HG03442 (cell line): ENCODE results near the gene DNAJC15.
"Not testable (repeated sequence)": the region's sequence is repeated elsewhere in the genome, so short reads cannot be mapped to it uniquely, and the experiment has no call there.

Source experiments
- ATAC-seq: cut with Tn5 transposase; IDR thresholded peaks from one replicate; pipeline ENCODE4 v1.9.1; 2021; ENCODE audit warnings: mild to moderate bottlenecking, moderate library complexity; ENCODE audit not compliant: unreplicated experiment

Gene DNAJC15

DNA sequence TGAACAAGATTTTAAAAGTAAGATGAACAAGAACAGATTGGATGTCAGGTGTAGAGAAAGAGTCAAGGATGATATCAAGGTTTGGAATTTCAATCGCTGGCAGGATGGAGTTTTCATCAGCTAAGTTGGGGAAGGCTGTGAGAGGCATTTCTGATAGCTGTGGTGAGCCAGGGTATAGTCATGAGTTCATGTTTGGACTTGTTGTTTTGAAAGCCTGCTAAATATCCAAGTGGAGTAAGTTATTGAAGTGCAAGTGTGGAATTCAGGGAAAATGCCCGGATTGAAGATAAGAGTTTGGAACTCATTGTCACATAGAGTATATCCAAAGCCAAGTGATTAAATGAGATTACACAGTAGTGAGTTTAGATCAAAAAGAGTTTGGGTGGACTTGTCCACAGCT, 20.4 kb upstream of the DNAJC15 start:
- no peak for ATAC-seq

- no peak for ATAC-seq
Observed at GRCh38 chr13:43003729-43004128, 19.7 kb upstream of the DNAJC15 start.

DNA sequence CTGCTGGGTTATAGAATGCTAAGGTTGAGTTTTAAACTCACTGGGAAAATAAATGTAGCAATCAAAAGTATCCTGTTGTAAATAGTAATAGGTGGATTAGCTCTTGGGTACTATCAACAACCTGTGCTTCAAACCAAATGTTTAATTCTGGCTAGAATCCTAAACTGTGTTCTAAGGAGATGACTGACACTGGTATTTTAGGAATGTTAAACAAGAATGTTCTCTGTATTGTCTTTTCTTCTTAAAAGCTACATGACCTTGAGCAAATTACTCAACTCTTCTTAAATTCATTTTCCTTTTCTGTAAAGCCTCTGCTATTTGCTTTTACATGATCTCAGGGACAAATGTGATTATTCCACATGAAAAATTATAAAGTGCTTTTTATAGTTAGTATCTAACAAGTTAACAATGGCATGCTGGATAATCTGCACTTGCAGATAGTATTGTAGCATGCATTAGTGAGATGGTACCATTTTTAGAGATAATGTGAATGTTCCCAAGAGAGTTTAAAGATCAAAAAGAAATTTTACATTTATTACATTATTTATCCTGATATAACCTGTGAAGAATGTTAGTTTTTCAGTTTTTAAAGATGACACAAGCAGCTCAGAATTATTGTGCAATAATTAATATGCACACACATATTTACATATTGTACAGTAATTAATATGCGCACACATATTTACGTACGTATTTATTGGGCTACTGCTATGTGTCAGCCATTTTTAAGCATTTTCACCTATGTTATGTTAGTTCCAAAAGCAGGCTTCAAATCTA, 17.7 kb upstream of the DNAJC15 start:
- no peak for ATAC-seq

GRCh38 chr13:43006893-43007631, 16.3 kb upstream of the DNAJC15 start:
- no peak for ATAC-seq

- no peak for ATAC-seq
Observed at GRCh38 chr13:43008596-43008995, 14.8 kb upstream of the DNAJC15 start.

- ATAC-seq: no peak
Observed at GRCh38 chr13:43009506-43009905, 13.9 kb upstream of the DNAJC15 start.

- ATAC-seq: no peak
Observed at GRCh38 chr13:43014162-43014561, 9.2 kb upstream of the DNAJC15 start.

DNA sequence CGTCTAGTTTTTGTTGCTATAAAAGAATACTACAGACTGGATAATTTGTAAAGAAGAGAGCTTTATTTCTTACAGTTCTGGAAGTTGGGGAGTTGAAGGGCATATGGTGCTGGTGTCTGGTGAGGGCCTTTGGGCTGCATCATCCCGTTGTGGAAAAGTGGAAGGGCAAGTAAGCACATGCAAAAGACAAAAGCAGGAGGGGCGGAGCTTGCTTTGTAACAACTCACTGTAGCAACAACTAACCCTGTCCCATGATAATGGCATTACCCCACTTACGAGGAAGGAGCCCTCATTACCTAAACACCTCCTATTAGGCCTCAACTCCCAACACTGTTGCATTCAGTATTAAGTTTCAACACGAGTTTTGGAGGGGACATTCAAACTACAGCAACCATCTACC, 7.2 kb upstream of the DNAJC15 start:
- no peak for ATAC-seq

DNA sequence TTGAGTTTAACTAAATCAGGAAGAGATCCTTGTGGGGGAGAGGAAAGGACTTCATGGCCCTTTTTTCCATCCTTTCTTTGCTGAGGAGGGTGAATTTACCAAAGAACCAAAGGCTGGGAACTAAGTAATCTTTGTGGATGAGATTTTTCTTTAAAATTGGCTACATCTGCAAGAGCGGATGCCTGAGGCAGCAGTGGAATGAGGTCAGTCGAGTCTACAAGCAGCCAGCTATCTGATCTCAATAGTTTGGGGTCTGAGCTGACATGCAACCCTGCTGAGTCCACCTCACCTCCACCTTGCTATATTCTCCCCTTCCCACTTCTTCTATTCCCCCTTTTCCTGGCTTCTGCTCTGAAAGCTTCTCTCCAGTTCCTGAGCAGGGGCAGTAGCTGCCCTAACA, 3.6 kb upstream of the DNAJC15 start:
- no peak for ATAC-seq

DNA sequence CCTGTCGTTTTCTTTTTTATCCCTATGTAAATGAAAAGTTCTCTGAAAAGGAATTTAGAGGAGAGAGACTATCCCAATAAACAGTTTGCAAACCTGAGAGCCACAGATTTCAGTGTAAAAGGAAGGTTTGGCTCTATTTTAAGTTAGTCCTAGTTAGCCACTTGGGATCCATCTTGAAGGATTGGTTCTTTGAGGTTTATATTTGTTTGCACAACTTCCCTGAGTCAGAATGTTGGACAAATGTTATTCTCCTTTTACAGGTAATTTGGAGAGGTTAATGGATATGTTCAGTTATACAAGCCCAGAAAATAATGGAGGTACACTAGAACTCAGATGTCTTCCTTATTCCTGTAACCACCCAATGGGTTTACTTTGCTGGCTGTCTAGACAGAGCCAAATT, 2.6 kb upstream of the DNAJC15 start:
- ATAC-seq: no peak

GRCh38 chr13:43021926-43022670, 1.3 kb upstream of the DNAJC15 start:
- ATAC-seq: no peak

GRCh38 chr13:43022934-43023288, 475 bp upstream of the DNAJC15 start:
- ATAC-seq: no peak

GRCh38 chr13:43026262-43026661, 2.9 kb downstream of the DNAJC15 start:
- ATAC-seq: no peak

DNA sequence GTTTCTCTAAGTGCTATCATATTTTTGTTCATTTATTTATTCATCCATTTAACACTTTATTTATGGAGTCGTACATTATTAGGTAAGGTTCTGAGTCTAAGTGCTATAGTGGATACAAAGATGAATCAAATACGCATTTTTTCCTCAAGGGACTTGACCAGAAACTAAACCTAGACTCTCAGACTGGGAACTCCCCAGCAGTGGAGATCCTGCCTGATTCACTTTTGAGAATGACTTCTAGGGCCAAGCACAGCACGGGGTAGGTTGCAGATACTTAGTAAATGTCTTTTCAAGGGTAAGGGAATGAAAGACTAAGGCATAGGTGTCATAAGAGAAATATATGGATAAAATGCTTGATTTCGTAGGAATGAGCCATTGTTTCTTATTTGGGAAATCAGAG, 7.2 kb downstream of the DNAJC15 start:
- ATAC-seq: peak; percentile 68

DNA sequence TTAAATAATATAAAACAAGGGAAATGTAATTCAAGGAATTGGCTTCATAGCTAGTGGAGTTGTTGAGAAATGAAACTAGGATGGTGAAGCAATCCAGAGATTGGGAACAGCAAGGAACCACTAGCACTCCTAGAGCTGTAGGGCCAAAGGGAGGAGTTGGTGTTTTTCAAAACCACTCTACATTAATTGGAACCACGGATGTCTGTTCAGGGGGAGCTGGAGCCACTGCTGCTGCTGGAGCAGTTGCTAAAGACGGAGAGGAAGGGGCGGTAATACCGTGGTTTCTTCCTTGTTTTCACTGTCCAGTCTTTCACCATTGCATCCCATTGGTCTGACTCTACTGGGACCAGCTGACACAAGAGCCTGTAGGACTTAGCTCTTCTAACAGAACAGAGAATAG, 8.5 kb downstream of the DNAJC15 start:
- no peak for ATAC-seq

DNA sequence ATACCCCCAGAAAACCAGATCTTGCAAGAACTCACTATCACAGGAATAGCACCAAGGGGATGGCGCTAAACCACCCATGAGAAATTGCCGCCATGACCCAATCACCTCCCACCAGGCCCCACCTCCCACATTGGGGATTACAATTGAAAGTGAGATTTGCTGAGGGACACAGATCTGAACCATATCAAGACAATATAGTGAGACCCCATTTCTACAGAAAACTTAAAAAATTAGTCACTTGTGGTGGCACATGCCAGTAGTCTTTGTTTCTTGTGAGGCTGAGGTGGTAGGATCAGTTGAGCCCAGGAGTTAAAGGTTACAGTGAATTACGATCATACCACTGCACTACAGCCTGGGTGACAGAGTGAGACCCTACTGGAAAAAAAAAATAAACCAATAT, 9.7 kb downstream of the DNAJC15 start:
- ATAC-seq: no peak

- no peak for ATAC-seq
Observed at GRCh38 chr13:43036351-43037250, 13.2 kb downstream of the DNAJC15 start.

DNA sequence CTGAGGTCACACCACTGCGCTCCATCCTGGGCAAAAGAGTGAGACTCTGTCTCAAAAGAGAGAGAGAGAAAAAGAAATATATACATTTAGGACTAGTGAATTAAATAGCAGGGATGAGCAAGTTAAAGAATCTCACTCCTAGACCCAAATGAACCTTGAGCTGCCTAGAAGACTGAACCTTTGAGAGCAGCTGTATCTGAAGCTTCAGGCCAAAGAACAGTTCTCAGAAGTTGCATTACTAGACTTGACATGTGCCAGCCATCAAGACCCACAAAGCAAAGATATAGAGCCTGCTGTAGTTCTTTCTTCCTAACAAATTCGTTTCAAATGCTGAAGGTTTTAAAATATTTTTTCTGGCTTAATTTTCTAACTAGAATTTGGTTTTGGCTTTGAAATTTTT, 16.6 kb downstream of the DNAJC15 start:
- no peak for ATAC-seq

DNA sequence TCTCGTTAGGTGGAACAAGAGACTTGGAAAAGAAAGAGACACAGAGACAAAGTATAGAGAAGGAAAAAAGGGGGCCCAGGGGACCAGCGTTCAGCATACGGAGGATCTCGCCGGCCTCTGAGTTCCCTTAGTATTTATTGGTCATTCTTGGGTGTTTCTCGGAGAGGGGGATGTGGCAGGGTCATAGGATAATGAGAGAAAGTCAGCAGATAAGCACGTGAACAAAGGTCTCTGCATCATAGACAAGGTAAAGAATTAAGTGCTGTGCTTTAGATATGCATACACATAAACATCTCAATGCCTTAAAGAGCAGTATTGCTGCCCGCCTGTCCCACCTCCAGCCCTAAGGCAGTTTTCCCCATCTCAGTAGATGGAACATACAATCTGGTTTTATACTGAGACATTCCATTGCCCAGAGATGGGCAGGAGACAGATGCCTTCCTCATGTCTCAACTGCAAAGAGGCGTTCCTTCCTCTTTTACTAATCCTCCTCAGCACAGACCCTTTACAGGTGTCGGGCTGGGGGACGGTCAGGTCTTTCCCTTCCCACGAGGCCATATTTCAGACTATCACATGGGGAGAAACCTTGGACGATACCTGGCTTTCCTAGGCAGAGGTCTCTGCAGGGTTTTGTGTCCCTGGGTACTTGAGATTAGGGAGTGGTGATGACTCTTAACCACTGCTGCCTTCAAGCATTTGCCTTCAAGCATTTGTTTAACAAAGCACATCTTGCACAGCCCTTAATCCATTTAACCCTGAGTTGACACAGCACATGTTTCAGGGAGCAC, 17.4 kb downstream of the DNAJC15 start:
- ATAC-seq: not testable (repeated sequence)

- peak; percentile 68 for ATAC-seq
Observed at GRCh38 chr13:43041369-43041921, 18.1 kb downstream of the DNAJC15 start.
